ENCODE results near the gene DMD.
"Not testable (repeated sequence)": the region's sequence is repeated elsewhere in the genome, so short reads cannot be mapped to it uniquely, and the experiment has no call there.

DMD gene

DNA sequence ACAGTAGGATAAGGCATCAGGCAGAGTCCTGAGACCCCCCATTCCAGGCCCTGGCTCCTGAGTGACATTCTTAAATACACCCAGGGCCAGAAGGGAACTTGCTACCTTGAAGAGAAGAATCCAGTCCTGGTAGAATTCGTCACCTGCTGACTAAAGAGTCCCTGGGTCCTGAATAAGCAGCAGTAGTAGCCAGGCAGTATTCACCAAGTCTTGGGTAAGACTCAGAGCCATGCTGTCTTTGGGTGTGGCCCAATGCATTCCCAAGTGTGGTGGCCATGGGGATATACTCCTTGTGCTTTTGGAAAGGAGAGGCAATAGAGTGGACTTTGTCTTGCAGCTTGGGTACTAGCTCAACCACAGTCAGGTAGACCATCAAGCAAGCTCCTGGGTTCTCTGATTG, 359.1 kb downstream of the DMD start:
- DNase-seq (ENCODE audit: low read depth) = no peak

DNA sequence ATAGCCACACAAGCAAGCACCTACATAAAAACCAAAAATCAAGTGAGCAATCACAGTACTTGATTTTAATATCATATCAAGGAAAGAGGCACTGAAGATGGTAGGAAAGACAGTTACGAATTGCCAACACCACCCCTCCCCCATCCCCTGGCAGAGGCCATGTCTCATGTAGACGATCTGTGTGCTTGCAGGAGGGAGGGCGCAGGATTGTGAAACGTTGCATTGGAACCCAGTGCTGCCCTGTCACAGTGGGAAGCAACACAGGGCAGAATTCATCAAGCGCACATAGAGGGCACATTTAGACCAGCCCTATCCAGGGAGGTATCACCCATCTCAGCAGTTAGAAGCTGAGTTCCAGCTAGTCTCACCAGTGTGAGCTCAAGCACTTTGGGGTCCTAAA, 359.8 kb downstream of the DMD start:
- DNase-seq (ENCODE audit: low read depth) = no peak

DNA sequence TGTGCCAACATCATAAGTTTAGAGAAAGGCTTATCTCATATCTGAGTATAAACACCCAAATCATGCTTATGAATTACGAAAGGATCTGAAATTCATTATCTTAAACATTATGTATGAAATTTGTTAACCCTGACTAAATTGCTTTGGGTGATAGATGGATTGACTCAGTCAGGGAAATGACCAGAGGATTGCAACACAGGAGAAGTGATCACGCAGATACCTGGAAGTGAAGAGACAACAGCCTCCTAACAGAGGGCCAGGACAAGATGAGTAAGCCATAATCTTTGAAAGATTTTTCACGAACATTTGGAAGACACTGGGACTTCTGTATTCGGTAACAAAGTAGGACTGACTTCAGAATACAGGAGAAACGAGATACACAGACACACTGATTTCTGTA, 363.4 kb downstream of the DMD start:
- no peak for DNase-seq (ENCODE audit: low read depth)

DNA sequence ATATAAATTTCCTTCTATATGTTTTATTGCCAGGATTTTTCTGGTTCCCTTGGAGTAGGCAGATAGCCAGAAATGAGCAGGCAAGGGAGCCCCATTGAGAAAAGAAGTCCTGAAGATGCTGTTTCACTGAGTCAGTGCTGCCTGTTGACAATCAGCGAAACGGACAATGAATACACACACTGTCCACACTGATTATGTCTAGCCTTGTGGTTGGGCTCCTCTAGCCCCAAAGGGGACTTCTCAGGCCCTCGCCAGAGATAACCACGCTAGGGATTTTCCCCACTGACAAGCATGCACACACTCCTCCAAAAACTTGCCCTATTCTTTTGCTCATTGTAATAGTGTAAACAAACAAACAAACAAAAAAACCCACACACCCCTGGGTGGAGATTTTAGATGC, 369.3 kb downstream of the DMD start:
- DNase-seq (ENCODE audit: low read depth) = no peak

DNA sequence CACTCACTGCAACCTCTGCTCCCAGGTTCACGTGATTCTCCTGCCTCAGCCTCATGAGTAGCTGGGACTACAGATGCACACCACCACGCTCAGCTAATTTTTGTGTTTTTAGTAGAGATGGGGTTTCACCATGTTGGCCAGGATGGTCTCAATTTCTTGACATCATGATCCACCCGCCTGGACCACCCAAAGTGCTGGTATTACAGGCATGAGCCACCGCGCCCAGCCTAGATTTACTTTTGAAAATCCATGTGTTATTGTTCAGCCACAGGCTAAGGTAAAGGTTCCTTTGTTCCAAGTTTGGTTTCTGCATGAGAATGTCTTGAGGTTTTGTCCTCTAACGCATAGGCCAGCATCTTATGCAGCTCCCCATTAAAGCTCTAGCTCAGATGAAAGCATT, 371.6 kb downstream of the DMD start:
- no peak for DNase-seq (ENCODE audit: low read depth)

DNA sequence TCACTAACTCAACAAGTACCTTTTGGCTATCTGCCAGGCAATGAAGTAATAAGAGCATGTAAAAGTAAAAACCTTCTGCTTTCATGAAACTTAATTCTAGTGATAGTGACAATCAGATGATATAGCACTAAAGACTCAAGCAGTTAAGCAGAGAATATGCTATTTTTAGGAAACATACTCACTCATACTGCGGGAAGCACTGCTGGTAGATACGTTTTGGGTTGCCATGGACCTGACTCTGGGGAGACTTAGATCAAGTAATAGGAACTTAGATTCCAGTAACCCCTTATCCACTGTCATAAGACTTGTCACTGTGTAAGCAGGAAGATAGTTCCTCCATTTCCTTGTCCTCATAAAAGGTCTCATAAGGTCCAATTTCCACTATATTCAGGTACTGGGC, 386.3 kb downstream of the DMD start:
- DNase-seq (ENCODE audit: low read depth) = no peak

DNA sequence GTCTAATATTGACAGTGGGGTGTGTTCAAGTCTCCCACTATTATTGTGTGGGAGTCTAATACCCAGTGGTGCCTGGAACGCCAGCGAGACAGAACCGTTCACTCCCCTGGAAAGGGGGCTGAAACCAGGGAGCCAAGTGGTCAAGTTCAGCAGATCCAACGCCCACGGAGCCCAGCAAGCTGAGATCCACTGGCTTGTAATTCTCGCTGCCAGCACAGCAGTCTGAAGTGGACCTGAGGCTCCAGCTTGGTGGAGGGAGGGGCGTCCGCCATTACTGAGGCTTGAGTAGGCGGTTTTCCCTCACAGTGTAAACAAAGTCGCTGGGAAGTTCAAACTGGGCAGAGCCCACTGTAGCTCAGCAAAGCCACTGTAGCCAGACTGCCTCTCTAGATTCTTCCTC, 407.3 kb downstream of the DMD start:
- no peak for DNase-seq (ENCODE audit: low read depth)

DNA sequence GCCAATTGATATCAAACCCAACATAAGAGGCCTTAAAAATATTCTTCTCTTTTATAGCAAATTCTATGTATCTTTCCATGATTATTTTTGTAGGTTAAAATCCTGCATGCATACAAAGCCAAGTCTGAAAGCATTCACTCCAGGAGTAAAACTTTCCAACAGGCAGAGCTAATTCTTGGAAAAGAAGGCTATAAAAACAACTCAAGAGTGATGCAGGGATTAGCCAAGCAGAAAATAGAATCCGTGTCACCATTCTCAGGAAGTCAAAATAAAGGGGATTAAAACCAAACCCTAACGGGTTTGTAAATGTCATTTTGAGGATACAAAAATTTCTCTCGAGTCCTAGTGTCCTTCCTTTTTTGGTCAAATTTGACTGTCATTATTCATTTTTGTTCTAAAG, 412.4 kb downstream of the DMD start:
- no peak for DNase-seq (ENCODE audit: low read depth)

DNA sequence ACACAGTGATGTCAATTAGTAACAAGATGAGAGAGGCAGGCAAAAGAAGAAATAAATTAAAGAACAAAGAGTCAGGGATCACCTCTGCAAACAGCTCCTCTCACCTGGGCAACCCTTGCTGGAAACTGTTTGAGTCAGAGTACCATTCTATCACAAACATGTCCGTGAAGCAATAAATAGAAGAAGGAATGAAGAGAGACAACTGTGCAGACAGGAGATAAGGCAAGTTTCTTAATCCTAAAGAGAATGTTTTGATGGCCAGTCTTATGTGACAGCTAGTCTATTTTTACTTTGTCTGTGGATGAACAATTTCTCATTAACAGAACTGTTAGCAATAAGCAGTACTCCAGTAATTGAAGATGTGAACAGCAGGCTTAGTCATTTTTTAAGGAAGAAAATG, 422.4 kb downstream of the DMD start:
- no peak for DNase-seq (ENCODE audit: low read depth)

DNA sequence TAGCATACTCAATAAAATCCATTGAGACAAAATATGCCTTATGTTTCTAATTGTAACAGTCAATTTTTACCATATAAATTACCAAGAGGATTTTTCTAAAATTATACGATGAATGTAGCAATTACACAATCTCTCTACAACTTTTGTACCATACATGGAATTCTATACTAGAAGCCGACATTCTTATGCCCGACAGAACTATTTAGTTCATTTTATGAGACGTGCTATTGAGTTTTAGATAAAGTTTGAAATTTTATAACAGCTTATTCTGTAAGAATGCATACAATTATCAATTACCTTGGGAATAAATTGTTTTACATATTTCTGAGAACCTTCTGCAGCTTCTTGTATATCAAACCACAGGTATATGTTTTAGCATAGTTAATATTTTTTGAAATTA, 431.2 kb downstream of the DMD start:
- no peak for DNase-seq (ENCODE audit: low read depth)

DNA sequence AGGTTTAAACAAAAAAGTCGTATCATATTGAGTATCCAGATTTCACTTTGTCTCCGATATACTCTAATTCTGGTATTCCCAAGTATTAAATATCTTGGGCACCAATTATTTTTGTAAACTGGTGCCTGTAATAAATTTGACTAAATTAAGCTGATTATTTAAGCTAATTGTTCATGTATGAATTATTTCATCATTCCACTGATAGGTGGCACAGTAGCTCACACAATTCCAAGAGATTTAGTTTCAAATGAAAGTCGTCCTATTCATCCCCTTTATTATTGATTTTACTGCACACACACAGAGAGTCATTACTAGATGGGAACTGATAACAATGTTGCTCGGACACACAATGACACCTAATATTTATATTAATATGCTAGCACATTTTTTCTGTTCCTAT, 432.4 kb downstream of the DMD start:
- no peak for DNase-seq (ENCODE audit: low read depth)

DNA sequence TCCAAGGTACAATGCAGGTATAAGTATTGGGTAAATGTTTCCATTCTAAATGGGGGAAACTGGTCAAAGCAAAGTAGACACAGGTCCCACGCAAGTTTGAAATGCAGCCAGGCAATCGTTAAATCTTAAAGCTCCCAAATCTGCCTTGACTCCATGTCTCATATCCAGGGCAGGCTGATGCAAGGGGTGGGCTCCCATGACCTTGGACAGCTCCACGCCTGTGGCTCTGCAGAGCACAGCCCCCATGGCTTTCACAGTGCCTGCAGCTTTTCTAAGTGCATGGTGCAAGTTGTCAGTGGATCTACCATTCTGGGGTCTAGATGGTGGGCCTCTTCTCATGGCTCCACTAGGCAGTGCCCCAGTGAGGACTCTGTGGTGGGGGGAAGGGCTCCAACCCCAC, 436.4 kb downstream of the DMD start:
- no peak for DNase-seq (ENCODE audit: low read depth)

DNA sequence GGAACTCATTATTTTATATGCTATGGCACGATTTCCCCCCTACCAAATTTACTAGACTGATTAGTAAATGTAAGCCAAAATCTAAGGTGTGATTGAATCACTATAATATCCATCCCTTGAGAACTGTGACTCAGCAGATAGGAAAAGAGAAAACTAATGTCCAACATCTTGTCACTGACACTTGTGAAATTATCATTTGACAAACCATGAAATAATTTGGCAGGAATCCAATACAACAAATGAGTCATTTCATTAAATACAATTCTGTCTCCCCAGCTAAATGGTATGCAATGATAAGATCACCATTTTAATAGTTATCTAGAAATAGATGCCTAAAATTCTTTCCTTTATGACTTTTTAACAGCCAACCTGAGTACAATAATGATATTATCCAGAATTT, 462.3 kb downstream of the DMD start:
- no peak for DNase-seq (ENCODE audit: low read depth)

DNA sequence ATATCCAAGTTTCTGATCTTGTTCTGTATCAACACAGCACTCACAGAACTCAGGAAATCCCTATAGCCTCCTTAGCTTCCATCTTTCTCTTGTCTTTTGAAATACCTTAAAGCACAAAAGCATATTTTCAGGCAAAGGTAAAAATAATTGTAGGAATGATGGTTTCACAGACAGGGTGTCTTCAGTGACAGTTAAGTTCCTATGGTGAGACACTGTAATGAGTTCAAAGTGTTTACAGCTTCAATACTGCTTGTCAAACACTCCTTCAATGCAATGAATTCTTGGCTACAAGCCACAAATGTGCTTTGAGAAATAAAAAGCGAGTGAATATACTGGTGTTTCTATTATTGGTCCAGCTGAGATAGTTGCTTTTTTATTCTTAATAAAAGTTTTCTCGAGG, 466.0 kb downstream of the DMD start:
- DNase-seq (ENCODE audit: low read depth) = no peak

DNA sequence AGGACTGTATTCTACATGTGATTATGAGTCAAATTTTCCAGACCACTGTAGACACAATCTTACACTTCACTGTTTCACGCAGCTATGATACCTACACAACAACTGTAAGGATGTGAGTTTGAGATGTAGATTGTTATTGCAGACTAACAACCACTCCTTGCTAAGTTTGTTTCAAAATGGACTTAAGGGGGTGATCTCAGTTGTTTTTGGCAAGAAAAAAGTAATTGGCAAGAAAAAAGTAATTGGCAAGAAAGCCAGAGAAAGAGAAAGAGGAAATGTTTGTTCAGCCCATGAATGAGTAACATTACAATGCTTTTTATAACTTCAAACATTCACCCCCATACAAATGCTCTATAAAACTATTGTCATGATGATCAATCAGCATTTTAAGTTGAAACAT, 466.4 kb downstream of the DMD start:
- peak; percentile 14 for DNase-seq (ENCODE audit: low read depth)

DNA sequence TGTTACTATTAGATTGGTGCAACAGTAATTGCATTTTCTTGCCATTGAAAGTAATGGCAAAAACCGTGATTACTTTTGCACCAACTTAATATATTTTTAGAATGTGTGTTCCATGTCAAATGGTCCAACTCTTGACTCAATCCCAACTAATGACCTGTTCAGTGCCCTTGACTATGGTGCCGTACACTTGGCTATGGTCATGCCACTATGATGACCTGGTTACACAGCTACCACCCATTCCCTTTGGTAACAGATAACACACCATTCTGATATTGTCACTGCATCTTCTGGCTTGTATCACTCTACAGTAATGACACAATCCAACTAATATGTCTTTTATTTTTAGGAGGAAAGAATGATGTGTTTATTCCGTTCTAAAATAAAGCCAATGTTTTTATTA, 469.4 kb downstream of the DMD start:
- DNase-seq (ENCODE audit: low read depth) = no peak

DNA sequence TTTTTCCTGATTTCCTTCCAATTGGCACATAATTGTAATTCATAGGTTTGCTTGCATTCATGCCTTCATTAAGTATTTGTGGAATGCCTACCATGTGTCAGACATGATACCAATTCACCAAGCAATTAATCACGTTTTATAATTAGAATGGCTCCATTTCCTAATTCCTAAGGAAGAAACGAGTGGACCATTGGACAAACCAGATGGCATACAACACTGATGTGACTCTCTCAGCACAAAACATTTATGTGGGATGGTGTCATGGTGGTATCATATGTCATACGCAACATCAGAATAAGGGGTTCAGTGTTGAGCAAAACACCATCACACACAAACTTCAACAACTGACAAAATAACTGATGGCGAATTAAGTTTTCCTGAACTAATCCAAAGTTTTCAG, 502.8 kb downstream of the DMD start:
- DNase-seq (ENCODE audit: low read depth) = no peak

DNA sequence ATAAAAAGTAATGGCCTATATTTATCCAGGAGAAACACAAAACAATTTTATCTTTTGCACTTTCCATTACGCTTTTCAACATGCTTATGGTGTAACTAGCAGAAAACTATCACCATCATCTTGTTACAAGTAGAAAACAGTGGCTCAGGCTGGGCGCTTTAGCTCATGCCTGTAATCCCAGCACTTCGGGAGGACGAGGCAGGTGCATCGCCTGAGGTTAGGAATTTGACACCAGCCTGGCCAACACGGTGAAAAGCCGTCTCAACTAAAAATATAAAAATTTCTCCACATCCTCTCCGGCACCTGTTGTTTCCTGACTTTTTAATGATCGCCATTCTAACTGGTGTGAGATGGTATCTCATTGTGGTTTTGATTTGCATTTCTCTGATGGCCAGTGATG, 506.0 kb downstream of the DMD start:
- not testable (repeated sequence) for DNase-seq (ENCODE audit: low read depth)

DNA sequence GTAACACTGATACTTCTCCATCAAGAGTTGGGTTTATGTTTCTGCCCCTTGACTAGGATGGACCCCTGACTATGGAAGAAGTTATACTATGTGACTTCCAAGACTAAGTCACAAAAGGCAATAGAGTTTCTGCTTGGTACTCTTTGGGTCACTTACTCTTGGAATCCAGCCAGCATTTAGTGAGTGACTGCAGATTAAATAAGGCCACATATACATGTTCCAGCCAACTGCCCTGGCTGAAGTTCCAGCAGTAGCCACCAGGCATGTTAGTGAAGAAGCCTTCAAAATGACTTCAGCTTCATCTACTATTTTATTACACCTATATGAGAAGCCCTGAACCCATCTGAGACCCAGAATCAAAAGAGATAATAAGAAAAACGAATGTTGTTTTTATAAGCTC, 524.0 kb downstream of the DMD start:
- no peak for DNase-seq (ENCODE audit: low read depth)

DNA sequence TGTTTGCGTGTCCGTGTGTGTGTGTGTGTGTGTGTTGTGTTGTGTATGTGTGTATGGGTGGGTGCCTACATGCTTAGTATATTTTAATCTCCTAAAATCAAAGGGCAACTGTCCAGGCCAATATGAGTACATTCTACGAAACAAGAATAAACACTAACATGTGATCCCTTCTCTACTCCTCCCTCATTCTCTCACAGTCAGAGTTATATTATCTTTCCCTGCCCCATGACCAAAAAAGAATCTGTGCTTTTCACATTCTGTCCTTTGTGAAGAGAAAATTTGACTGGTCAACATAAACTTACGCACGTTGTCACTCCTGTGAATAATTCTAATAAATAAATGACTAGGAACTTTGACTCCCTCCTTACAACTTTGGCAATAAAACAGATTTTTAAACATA, 532.9 kb downstream of the DMD start:
- DNase-seq (ENCODE audit: low read depth) = no peak

DNA sequence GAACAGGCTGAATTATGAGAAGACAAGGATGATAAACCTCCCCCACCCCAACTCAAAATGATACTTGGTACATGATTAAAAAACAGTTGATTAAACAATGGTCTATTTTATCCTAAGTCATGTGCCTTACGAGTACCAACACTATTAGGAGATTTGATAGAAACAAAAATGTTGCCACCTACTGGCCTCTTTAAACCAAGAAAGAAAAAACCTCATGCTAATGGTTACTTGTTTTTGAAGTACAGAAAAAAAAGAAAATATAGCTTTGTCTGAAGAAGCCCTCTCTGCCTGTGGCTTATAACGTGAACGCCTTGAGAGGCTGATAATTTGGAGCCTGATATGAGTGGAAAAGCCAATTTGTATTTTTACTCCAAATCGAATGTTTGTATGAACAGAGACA, 538.2 kb downstream of the DMD start:
- no peak for DNase-seq (ENCODE audit: low read depth)

DNA sequence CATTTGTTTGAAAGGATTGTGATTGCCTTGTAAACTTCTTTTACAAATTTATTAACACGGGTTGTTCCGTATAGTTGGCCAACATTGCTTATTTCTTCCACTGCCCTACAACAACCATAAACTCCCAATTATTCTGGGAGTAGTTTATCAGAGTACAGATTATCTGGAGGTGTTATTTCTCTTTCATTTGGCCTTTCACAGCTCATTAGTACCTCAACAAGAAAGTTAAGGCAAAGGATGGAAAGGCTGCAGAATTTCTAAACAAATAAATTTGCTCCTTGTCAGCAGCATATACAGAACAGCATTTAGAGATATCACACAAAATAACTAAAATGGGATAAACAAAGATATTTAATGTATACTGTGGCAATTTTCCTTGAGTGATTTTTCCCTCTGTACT, 548.8 kb downstream of the DMD start:
- DNase-seq (ENCODE audit: low read depth) = no peak

DNA sequence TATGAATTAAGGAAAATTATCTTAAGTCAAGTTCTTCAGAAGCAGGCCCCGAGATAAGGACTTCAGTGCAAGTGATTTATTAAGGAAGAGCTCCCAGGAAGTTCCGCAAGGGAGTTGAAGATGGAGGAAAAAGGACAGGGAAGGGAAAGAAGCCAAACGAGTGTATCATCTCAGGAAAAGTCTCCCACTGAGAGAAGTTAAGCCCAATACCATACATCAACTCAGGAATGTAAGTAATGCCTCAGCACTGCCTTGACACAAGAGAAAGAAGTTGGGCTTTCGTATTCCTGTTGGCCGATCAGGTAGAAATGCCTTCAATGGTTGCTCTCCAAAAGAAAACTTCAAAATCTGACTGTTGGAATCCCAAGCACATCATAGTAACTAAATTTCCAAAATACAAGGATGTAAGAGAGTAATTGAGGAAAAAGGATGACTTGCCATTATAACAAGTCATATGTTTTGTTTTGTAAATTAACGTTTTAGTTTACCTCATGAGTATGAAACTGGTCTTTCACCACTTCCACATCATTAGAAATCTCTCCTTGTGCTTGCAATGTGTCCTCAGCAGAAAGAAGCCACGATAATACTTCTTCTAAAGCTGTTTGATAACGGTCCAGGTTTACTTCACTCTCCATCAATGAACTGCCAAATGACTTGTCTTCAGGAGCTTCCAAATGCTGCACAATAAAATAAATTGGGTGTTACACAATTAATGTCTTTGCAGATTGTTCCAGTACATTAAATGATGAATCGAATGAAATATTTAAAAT, 566.7 kb downstream of the DMD start:
- DNase-seq (ENCODE audit: low read depth) = no peak

DNA sequence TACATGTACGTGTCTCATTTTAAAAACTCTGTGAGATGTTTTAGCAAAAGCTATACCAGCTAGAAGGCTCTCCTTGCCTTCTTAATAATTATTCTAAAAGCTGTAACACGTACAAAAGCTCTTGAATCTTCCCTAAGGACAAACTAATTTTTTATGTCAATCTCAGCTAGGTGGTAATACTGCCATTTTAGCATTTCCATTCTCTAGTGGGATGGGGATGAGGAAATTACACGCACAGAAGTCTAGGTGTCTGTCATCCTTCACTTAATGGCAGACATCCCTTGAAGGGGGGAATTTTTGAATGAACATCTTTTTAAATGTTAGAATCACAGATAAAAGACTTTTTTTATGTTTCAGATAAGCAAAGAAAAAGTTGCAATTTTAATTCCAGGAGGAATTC, 569.1 kb downstream of the DMD start:
- DNase-seq (ENCODE audit: low read depth) = no peak

DNA sequence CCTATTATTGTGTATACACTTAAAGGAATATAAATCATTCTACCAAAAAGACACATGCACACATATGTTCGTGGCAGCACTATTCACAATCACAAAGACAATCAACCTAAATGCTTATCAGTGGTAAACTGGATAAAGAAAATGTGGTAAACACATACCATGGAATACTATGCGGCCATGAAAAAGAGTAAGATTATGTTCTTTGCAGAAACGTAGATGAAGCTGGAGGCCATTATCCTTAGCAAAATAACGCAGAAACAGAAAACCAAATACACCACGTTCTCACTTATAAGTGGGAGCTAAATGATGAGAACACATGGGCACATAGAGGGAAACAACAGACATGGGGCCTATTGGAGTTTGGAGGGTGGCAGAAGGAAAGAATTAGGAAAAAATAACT, 593.2 kb downstream of the DMD start:
- DNase-seq (ENCODE audit: low read depth) = no peak
